Dermis blood vessel endothelial cell (primary cell): ENCODE results near the gene PDHX. TPM values are rescaled to one million over a fixed set of nuclear protein-coding genes. Genes with fewer than 3 reads are reported as not detected.

ENCODE experiments used
- total RNA-seq: library from RNA; depleted of rRNA; stranded (reverse); fragments of >200 nt; gene quantifications from 2 replicates; pipeline ENCODE4 v1.2.3, GENCODE V29; 2014

Gene PDHX
- total RNA-seq, 1 donor from 2014 or later, result 36.2 TPM

Other genes starting within 250 kb of the PDHX start
- 12.2 and 23.5 TPM in 2 replicates for gene APIP, start 239 bp upstream of the PDHX start, total RNA-seq
- gene CD44, start 222.6 kb downstream of the PDHX start, total RNA-seq, result 2.6 and 3.4 TPM in 2 replicates